K562 (cell line): Measurements from ENCODE around the gene POMGNT1. TPM values are rescaled to one million over a fixed set of nuclear protein-coding genes. Genes with fewer than 3 reads are reported as not detected.

Experiments
- CC2D1A ChIP-seq: fragments of 450-650 bp; IDR thresholded peaks from 2 replicates; pipeline ENCODE4 v1.6.1; 2017; ENCODE audit warnings: mild to moderate bottlenecking
- CCAR2 ChIP-seq: fragments of 200-400 bp; formaldehyde crosslinking; IDR thresholded peaks from 2 replicates; pipeline ENCODE4 v1.6.1; 2017; ENCODE audit warnings: mild to moderate bottlenecking, low read depth, low read length
- CREB3L1 ChIP-seq: fragments of 450-650 bp; IDR thresholded peaks from 2 replicates; pipeline ENCODE4 v1.6.1; 2014; ENCODE audit warnings: low read depth, mild to moderate bottlenecking, moderate library complexity, borderline replicate concordance
- E4F1 ChIP-seq: fragments of 250-450 bp; sonication (Bioruptor Pico); IDR thresholded peaks from 2 replicates; pipeline ENCODE4 v1.5.0; 2021; ENCODE audit warnings: mild to moderate bottlenecking, borderline replicate concordance
- FOXJ2 ChIP-seq: fragments of 200-800 bp; sonication (Bioruptor generic); IDR thresholded peaks from 2 replicates; pipeline ENCODE4 v1.6.1; 2016; ENCODE audit warnings: missing genetic modification characterization, missing compliant biosample characterization
- HMG20A ChIP-seq: fragments of 450-650 bp; formaldehyde crosslinking; conservative IDR thresholded peaks from 2 replicates; pipeline ENCODE4 v1.4.0; 2020; ENCODE audit warnings: mild to moderate bottlenecking, mixed read lengths
- HMG20B ChIP-seq: fragments of 250-450 bp; sonication (Bioruptor Pico); IDR thresholded peaks from 2 replicates; pipeline ENCODE4 v1.5.0; 2021; ENCODE audit warnings: mild to moderate bottlenecking
- MAFG ChIP-seq: fragments of 450-650 bp; conservative IDR thresholded peaks from 2 replicates; pipeline ENCODE4 v1.6.1; 2016; ENCODE audit warnings: missing genetic modification characterization, missing compliant biosample characterization
- MBD1 ChIP-seq: fragments of 250-450 bp; sonication (Bioruptor Pico); IDR thresholded peaks from 2 replicates; pipeline ENCODE4 v1.8.0; 2022; ENCODE audit warnings: inconsistent platforms
- MTA2 ChIP-seq: fragments of 450-650 bp; IDR thresholded peaks from 2 replicates; pipeline ENCODE4 v1.6.1; 2016; ENCODE audit warnings: low read depth
- MYBL2 ChIP-seq, 2 experiments: fragments of 450-650 bp in 1 of 2; sonication (generic) in 1 of 2; formaldehyde crosslinking in 1 of 2; IDR thresholded peaks; 2 replicates each; pipeline versions ENCODE4 v1.6.1 to v1.8.1; 2017 to 2022; ENCODE audit warnings: borderline replicate concordance in 1 of 2, inconsistent platforms in 1 of 2, low read depth in 1 of 2, mild to moderate bottlenecking in 1 of 2, missing genetic modification reagents in 1 of 2, moderate library complexity in 1 of 2
- PTTG1 ChIP-seq: fragments of 450-650 bp; IDR thresholded peaks from 2 replicates; pipeline ENCODE4 v1.6.1; 2016; ENCODE audit warnings: low read depth, mild to moderate bottlenecking, missing genetic modification characterization, missing compliant biosample characterization
- RAD21 ChIP-seq, 2 experiments: fragments of 250-450 bp in 1 of 2; fragments of 450-650 bp in 1 of 2; sonication (Bioruptor Pico) in 1 of 2; formaldehyde crosslinking in 1 of 2; IDR thresholded peaks in 1 of 2; conservative IDR thresholded peaks in 1 of 2; 2 replicates each; pipeline versions ENCODE4 v1.4.0 to v1.8.0; 2020 to 2022; ENCODE audit warnings: mild to moderate bottlenecking in 2 of 2, moderate library complexity in 1 of 2
- RBM39 ChIP-seq: fragments of 200-400 bp; formaldehyde crosslinking; optimal IDR thresholded peaks from 2 replicates; pipeline ENCODE3; 2018; ENCODE audit warnings: low read depth, low read length
- SMARCE1 ChIP-seq: fragments of 450-650 bp; IDR thresholded peaks from 2 replicates; pipeline ENCODE4 v1.7.1; 2016; ENCODE audit warnings: mild to moderate bottlenecking
- SNRNP70 ChIP-seq: fragments of 200-400 bp; formaldehyde crosslinking; optimal IDR thresholded peaks from 2 replicates; pipeline ENCODE3; 2017; ENCODE audit warnings: low read depth, low read length
- THRA ChIP-seq: fragments of 450-650 bp; IDR thresholded peaks from 2 replicates; pipeline ENCODE4 v1.6.1; 2017; ENCODE audit warnings: mild to moderate bottlenecking, moderate library complexity
- YBX1 ChIP-seq: fragments of 450-650 bp; IDR thresholded peaks from 2 replicates; pipeline ENCODE4 v1.7.1; 2016; ENCODE audit warnings: mild to moderate bottlenecking
- ZKSCAN3 ChIP-seq: fragments of 250-450 bp; sonication (Bioruptor Pico); IDR thresholded peaks from 2 replicates; pipeline ENCODE4 v1.4.0; 2020
- ZNF134 ChIP-seq: fragments of 250-450 bp; sonication (Bioruptor Pico); conservative IDR thresholded peaks from 2 replicates; pipeline ENCODE4 v1.4.0; 2020
- ZNF445 ChIP-seq: fragments of 250-450 bp; sonication (Bioruptor Pico); IDR thresholded peaks from 2 replicates; pipeline ENCODE4 v1.4.0; 2020; ENCODE audit warnings: low read depth, mild to moderate bottlenecking, moderate library complexity
- polyA plus RNA-seq, 8 experiments: library from polyadenylated mRNA; depleted of rRNA in 4 of 8; stranded (reverse) in 5 of 8; unstranded in 3 of 8; fragments of >200 nt; fragmentation: Nextera tagmentation in 2 of 8; fragmentation: Illumina TruSeq in 1 of 8; extraction: Ambion mirVana in 2 of 8; extraction: Trizol in 1 of 8; gene quantifications; 2 replicates each; pipeline versions ENCODE4 v1.2.1 to v1.2.3, GENCODE V29; 2011 to 2014; ENCODE audit warnings: inconsistent platforms in 1 of 8, missing spikeins in 1 of 8
- total RNA-seq, 7 experiments: library from RNA; depleted of rRNA in 6 of 7; stranded (reverse); fragments of >200 nt in 6 of 7; fragmentation: Illumina TruSeq in 2 of 7; extraction: Trizol in 2 of 7; gene quantifications; 2 replicates each; pipeline versions ENCODE4 v1.2.1 to v1.2.3, GENCODE V29; 2011 to 2021; ENCODE audit warnings: low replicate concordance in 1 of 7

The POMGNT1 gene
- total and polyA plus RNA-seq, 9 of the 15 experiments (the other 6 are each of a cell fraction or from before 2014, with no cell fraction given), result 14.1 to 58.9 (median 37.8) TPM

GRCh38 chr1:46158312-46159281, 39.6 kb downstream of the POMGNT1 start (continued):
- TF ChIP-seq MYBL2 (IDR thresholded peaks at IDR 0.05; ENCODE audit: low read depth) (no peak; the same call in 1 of the 2 replicates), MYBL2 (CRISPR knock-in tag; IDR thresholded peaks at IDR 0.05; ENCODE audit: borderline replicate concordance) (no peak), HMG20B (CRISPR knock-in tag) (no peak), ZNF134 (CRISPR knock-in tag) (peak; percentile 90), HMG20A (CRISPR knock-in tag) (no peak), ZNF445 (CRISPR knock-in tag) (no peak), MTA2 (peak; percentile 99), THRA (no peak), E4F1 (CRISPR knock-in tag) (no peak), CC2D1A (peak; percentile 98), PTTG1 (tag) (no peak), CREB3L1 (no peak), ZKSCAN3 (no peak), FOXJ2 (tag) (no peak), MAFG (tag) (peak; percentile 95), RAD21 (CRISPR knock-in tag; conservative IDR thresholded peaks at IDR 0.05 in 1 of 2, IDR thresholded peaks at IDR 0.05 in 1 of 2) (peak in 1 of 2 experiments; percentile 36; a peak in 2 of 4 replicates), CCAR2 (no peak), YBX1 (no peak), RBM39 (no peak), MBD1 (CRISPR knock-in tag) (no peak), SNRNP70 (no peak), SMARCE1 (peak; percentile 100)
